GM12891 (cell line): ENCODE results near the gene COL17A1.

Experiments used
- PAX5 ChIP-seq: IDR thresholded peaks from 2 replicates; pipeline ENCODE4 v1.6.1; 2011; ENCODE audit warnings: low read length, moderate library complexity, mild to moderate bottlenecking; ENCODE audit not compliant: insufficient read depth, severe bottlenecking
- POLR2A ChIP-seq: IDR thresholded peaks from 2 replicates; pipeline ENCODE4 v1.6.1; 2011; ENCODE audit warnings: low read depth, low read length, control low read depth
- POLR2AphosphoS5 ChIP-seq: IDR thresholded peaks from 2 replicates; pipeline ENCODE4 v1.6.1; 2011; ENCODE audit warnings: low read depth, low read length, control low read depth
- POU2F2 ChIP-seq: IDR thresholded peaks from 2 replicates; pipeline ENCODE4 v1.6.1; 2011; ENCODE audit warnings: low read depth, mild to moderate bottlenecking, control low read depth, low read length, moderate library complexity
- SPI1 ChIP-seq: IDR thresholded peaks from 2 replicates; pipeline ENCODE4 v1.6.1; 2011; ENCODE audit warnings: low read depth, low read length, control low read depth
- TAF1 ChIP-seq: IDR thresholded peaks from 2 replicates; pipeline ENCODE4 v1.6.1; 2011; ENCODE audit warnings: low read depth, low read length, control low read depth

DNA sequence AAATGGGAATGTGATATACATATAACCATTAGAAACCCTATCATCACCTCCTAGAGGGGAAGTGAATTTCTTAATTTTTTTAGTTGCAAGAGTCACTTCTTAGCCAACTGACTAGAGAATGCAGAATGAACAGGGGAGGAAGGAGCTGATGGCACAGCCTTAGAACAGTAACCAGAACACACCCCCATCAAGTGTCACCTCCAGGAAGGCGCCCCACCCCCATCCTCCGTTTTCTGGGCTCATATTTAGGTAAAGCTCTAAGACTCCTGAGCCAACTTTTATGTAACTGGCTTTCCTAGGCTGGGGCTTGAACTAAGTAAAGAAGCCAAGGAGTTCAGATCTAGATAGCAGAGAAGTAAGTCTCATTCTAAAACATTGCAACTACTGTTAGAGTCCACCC lies 54.0 kb downstream of the COL17A1 start:
- TF ChIP-seq POLR2A = no peak
- no peak for TF ChIP-seq POLR2AphosphoS5
- TF ChIP-seq SPI1 = no peak
- TF ChIP-seq PAX5 = no peak
- no peak for TF ChIP-seq TAF1
- no peak for TF ChIP-seq POU2F2
